ENCODE data around the gene METAP1D. TPM values are rescaled to one million over a fixed set of nuclear protein-coding genes. Genes with fewer than 3 reads are reported as not detected.

Gene METAP1D
- total and polyA plus RNA-seq, 4 donors = 3.3 to 7.1 (median 4.4) TPM

DNA sequence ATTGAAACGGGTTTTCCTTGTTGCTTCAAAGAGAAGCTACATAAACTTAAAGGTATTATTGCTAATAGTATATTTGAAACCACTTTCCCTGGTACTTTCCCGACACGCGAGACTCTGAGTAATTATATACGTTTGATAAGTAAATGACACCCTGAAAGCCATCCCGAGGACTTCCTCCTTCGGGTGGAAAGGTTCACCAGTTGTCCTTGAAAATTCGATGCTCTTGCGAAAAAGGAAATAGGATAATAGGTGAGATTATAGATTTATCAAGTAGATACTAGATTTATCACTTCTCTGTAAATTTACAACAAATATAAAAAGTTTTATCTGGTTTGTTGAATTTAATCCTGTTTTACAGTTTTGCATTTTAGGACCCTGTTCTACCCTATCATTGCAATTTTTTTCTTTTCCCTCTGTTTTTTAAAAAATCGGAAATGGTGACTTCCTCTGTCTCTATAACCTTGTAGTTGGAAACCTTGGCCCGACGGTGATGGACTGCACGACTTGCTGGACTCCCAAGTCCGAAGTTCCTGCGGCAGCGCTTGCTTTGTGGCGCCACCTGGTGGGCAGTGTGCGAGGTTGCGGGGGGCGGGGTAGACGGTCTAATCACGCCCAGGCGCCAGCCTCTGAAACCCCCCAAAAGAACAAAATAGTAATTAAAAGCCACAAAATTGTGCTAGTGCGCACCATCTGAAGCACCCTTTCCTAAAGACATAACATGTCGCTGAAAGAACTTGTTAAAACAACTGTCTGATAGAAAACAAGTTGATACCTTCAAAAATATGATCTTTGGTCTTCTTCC, 103.9 kb downstream of the METAP1D start:
- Histone ChIP-seq H3K9ac (ENCODE audit: low read depth in 1 of 2, low read length in 2 of 2) (no peak overlapping the region), H3K9me3 (ENCODE audit: control insufficient read depth in 4 of 4, low read length in 3 of 4) (peaks cover 0 to 2% (median 0%) of the 10 kb centered on the region in 4 donors), H3K36me3 (ENCODE audit: control insufficient read depth in 4 of 4, insufficient read depth in 3 of 4, low read depth in 1 of 4, low read length in 3 of 4) (no peaks in the 10 kb centered on the region), H3K27ac (ENCODE audit: low read depth in 1 of 2, low read length in 2 of 2) (no peak overlapping the region), H3K4me1 (ENCODE audit: control insufficient read depth in 4 of 4, insufficient read depth in 4 of 4, low read length in 3 of 4) (peaks cover 24 to 49% (median 30%) of the 10 kb centered on the region in 4 donors), H3K27me3 (ENCODE audit: control insufficient read depth in 4 of 4, insufficient read depth in 4 of 4, low read length in 3 of 4) (peaks cover 4 to 28% (median 14%) of the 10 kb centered on the region in 4 donors), H3K4me3 (ENCODE audit: low read depth in 1 of 3, low read length in 3 of 3) (no peak overlapping the region)
- TF ChIP-seq GABPA (IDR thresholded peaks at IDR 0.05 in 1 of 2, conservative IDR thresholded peaks at IDR 0.05 in 1 of 2) = no peak
- no peak for TF ChIP-seq TAF1 (conservative IDR thresholded peaks at IDR 0.05)
- peak; percentile 93 to 97 for TF ChIP-seq RAD21 (IDR thresholded peaks at IDR 0.05)
- peak; percentile 87 to 97 for TF ChIP-seq HNF4A (conservative IDR thresholded peaks at IDR 0.05)
- TF ChIP-seq, protein P1, sequence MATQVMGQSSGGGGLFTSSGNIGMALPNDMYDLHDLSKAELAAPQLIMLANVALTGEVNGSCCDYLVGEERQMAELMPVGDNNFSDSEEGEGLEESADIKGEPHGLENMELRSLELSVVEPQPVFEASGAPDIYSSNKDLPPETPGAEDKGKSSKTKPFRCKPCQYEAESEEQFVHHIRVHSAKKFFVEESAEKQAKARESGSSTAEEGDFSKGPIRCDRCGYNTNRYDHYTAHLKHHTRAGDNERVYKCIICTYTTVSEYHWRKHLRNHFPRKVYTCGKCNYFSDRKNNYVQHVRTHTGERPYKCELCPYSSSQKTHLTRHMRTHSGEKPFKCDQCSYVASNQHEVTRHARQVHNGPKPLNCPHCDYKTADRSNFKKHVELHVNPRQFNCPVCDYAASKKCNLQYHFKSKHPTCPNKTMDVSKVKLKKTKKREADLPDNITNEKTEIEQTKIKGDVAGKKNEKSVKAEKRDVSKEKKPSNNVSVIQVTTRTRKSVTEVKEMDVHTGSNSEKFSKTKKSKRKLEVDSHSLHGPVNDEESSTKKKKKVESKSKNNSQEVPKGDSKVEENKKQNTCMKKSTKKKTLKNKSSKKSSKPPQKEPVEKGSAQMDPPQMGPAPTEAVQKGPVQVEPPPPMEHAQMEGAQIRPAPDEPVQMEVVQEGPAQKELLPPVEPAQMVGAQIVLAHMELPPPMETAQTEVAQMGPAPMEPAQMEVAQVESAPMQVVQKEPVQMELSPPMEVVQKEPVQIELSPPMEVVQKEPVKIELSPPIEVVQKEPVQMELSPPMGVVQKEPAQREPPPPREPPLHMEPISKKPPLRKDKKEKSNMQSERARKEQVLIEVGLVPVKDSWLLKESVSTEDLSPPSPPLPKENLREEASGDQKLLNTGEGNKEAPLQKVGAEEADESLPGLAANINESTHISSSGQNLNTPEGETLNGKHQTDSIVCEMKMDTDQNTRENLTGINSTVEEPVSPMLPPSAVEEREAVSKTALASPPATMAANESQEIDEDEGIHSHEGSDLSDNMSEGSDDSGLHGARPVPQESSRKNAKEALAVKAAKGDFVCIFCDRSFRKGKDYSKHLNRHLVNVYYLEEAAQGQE (IDR thresholded peaks at IDR 0.05) = no peak
- TF ChIP-seq NR2F2 (IDR thresholded peaks at IDR 0.05) = peak; percentile 23
- TF ChIP-seq, protein P2, sequence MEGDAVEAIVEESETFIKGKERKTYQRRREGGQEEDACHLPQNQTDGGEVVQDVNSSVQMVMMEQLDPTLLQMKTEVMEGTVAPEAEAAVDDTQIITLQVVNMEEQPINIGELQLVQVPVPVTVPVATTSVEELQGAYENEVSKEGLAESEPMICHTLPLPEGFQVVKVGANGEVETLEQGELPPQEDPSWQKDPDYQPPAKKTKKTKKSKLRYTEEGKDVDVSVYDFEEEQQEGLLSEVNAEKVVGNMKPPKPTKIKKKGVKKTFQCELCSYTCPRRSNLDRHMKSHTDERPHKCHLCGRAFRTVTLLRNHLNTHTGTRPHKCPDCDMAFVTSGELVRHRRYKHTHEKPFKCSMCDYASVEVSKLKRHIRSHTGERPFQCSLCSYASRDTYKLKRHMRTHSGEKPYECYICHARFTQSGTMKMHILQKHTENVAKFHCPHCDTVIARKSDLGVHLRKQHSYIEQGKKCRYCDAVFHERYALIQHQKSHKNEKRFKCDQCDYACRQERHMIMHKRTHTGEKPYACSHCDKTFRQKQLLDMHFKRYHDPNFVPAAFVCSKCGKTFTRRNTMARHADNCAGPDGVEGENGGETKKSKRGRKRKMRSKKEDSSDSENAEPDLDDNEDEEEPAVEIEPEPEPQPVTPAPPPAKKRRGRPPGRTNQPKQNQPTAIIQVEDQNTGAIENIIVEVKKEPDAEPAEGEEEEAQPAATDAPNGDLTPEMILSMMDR (IDR thresholded peaks at IDR 0.05; ENCODE audit: low read depth, low read length, missing input control) = peak; percentile 90
- TF ChIP-seq HNF4G (IDR thresholded peaks at IDR 0.05) = peak; percentile 85
- TF ChIP-seq, protein P3, sequence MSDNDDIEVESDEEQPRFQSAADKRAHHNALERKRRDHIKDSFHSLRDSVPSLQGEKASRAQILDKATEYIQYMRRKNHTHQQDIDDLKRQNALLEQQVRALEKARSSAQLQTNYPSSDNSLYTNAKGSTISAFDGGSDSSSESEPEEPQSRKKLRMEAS (IDR thresholded peaks at IDR 0.05) = no peak
- TF ChIP-seq RXRA (IDR thresholded peaks at IDR 0.05) = peak in 1 of 2 donors; percentile 42
- WGBS = 3% methylated on average over 25 of the region's 25 CpGs
- DNase-seq (ENCODE audit: low spot score) = peak; percentile 91

DNA sequence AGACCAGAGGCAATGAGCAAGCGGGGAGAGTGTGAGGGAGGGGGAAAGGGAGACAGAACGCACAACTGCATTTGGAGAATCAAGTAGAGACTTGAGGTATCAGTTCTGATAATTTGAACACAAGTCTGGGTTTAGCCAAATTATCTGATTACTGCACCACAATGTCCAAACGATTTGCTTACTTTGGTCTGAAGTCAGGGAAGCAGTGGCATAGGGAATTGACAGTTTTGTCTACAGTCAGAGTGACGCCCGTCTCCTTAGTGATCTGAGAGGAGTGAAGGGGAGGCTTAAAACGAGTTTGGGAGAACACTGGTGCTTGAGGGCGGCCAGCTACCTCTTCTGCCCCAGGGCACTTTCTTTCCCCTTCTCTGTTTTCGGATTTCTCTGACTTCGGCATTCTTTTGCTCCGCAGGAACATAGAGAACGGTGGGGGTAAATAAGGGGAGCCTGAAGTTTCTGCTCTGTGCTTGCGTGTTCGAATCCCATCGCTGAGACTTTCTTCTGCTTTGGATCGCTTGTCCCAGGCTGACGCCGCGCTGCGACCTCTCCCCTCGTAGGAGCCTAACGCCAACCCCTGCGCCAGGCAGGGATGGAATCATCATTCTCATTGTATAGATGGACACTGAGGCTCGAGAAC, 105.8 kb downstream of the METAP1D start:
- Histone ChIP-seq H3K27me3 (ENCODE audit: control insufficient read depth in 4 of 4, insufficient read depth in 4 of 4, low read length in 3 of 4) (peaks cover 4 to 28% (median 14%) of the 10 kb centered on the region in 4 donors), H3K4me1 (ENCODE audit: control insufficient read depth in 4 of 4, insufficient read depth in 4 of 4, low read length in 3 of 4) (peaks cover 17 to 39% (median 30%) of the 10 kb centered on the region in 4 donors), H3K36me3 (ENCODE audit: control insufficient read depth in 4 of 4, insufficient read depth in 3 of 4, low read depth in 1 of 4, low read length in 3 of 4) (no peaks in the 10 kb centered on the region), H3K4me3 (ENCODE audit: low read depth in 1 of 3, low read length in 3 of 3) (no peak overlapping the region), H3K27ac (ENCODE audit: low read depth in 1 of 2, low read length in 2 of 2) (no peak overlapping the region), H3K9me3 (ENCODE audit: control insufficient read depth in 4 of 4, low read length in 3 of 4) (peaks cover 0 to 2% (median 0%) of the 10 kb centered on the region in 4 donors), H3K9ac (ENCODE audit: low read depth in 1 of 2, low read length in 2 of 2) (no peak overlapping the region)
- TF ChIP-seq, protein P4, sequence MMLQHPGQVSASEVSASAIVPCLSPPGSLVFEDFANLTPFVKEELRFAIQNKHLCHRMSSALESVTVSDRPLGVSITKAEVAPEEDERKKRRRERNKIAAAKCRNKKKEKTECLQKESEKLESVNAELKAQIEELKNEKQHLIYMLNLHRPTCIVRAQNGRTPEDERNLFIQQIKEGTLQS (IDR thresholded peaks at IDR 0.05) = no peak
- no peak for TF ChIP-seq YY1 (IDR thresholded peaks at IDR 0.05)
- TF ChIP-seq, protein P2 (IDR thresholded peaks at IDR 0.05; ENCODE audit: low read depth, low read length, missing input control) = no peak
- no peak for TF ChIP-seq JUND (IDR thresholded peaks at IDR 0.05)
- TF ChIP-seq, protein P1 (IDR thresholded peaks at IDR 0.05) = no peak
- TF ChIP-seq, protein P3 (IDR thresholded peaks at IDR 0.05) = no peak
- TF ChIP-seq GABPA (IDR thresholded peaks at IDR 0.05 in 1 of 2, conservative IDR thresholded peaks at IDR 0.05 in 1 of 2) = no peak
- TF ChIP-seq FOXA2 (IDR thresholded peaks at IDR 0.05) = no peak
- TF ChIP-seq HNF4A (conservative IDR thresholded peaks at IDR 0.05) = no peak
- TF ChIP-seq EGR1 (IDR thresholded peaks at IDR 0.05; ENCODE audit: low read depth in 2 of 2) = no peak
- TF ChIP-seq HNF4G (IDR thresholded peaks at IDR 0.05) = no peak
- WGBS = 12% methylated on average over 23 of the region's 23 CpGs
- DNase-seq (ENCODE audit: low spot score) = no peak

Measured in liver (tissue), 9 donors.